HepG2 (cell line): ENCODE results near the gene PYGB. TPM values are rescaled to one million over a fixed set of nuclear protein-coding genes. Genes with fewer than 3 reads are reported as not detected.

Experiments used
- ATAC-seq: fragments of 200-7000 bp; cut with Tn5 transposase; 3 replicates; pipeline ENCODE4 v1.9.1; 2020; ENCODE audit warnings: mild to moderate bottlenecking, moderate library complexity
- BruUV-seq: library from RNA; stranded (reverse); fragments of 400-500 nt; replicated peaks from 2 replicates; lab custom pipeline; 2021; lab: Mats Ljungman, UMichigan
- CTCF ChIA-PET: fragments of 300-600 bp; formaldehyde crosslinking; extraction: SDS; loops from one replicate; lab custom pipeline; 2021; ENCODE audit warnings: low total read pairs, inconsistent platforms, low intra/inter-chr PET ratio; lab: Yijun Ruan, JAX
- POLR2A ChIA-PET: fragments of 350-600 bp; sonication (Branson Sonifier 250); formaldehyde crosslinking; loops from one replicate; lab custom pipeline; 2020; ENCODE audit warnings: antibody characterized with exemption, inconsistent platforms; lab: Yijun Ruan, JAX
- DNase-seq: peaks from one replicate; pipeline ENCODE4 v3.0.0-alpha.2; 2015; ENCODE audit warnings: low spot score
- FAIRE-seq: peaks from 3 replicates; lab custom pipeline; 2011; peaks lifted over from hg19 to GRCh38; lab: Jason Lieb, UNC
- H2AFZ ChIP-seq: one replicate; pipeline ENCODE4 v1.6.1; 2011; ENCODE audit warnings: low read length, inconsistent platforms
- H3K27ac ChIP-seq: fragments of 300-600 bp; 3 replicates; pipeline ENCODE4 v1.8.0; 2011; ENCODE audit warnings: mixed run types, mild to moderate bottlenecking, mixed read lengths, low read length, inconsistent platforms; ENCODE audit not compliant: insufficient read depth; ENCODE audit errors: extremely low read length
- H3K27me3 ChIP-seq, 2 experiments: fragments of 200-600 bp in 1 of 2; 2 replicates in 1 of 2; 3 replicates in 1 of 2; pipeline versions ENCODE4 v1.6.0 to v1.8.0; 2011; ENCODE audit warnings: low read length in 2 of 2, mild to moderate bottlenecking in 2 of 2, moderate library complexity in 2 of 2, inconsistent platforms in 1 of 2; ENCODE audit not compliant: insufficient read depth in 2 of 2, control insufficient read depth in 1 of 2
- H3K36me3 ChIP-seq, 2 experiments: fragments of 200-600 bp in 1 of 2; replicated peaks in 1 of 2; 2 replicates in 1 of 2; 3 replicates in 1 of 2; pipeline versions ENCODE4 v1.5.1 to v1.8.0; 2011; ENCODE audit warnings: low read length in 2 of 2, inconsistent platforms in 1 of 2; ENCODE audit not compliant: insufficient read depth in 2 of 2, control insufficient read depth in 1 of 2
- H3K4me1 ChIP-seq: 2 replicates; pipeline ENCODE4 v1.5.1; 2012; ENCODE audit warnings: low read length, inconsistent platforms; ENCODE audit not compliant: insufficient read depth
- H3K4me2 ChIP-seq: 2 replicates; pipeline ENCODE4 v1.6.0; 2011; ENCODE audit warnings: low read depth, low read length, inconsistent platforms
- H3K4me3 ChIP-seq, 3 experiments: fragments of 200-600 bp in 1 of 3; sonication (generic), shearing (Covaris generic) in 1 of 3; replicated peaks in 1 of 3; 2 replicates each; pipeline ENCODE4 v1.5.1; 2011 to 2016; ENCODE audit warnings: low read length in 3 of 3, inconsistent platforms in 2 of 3, low read depth in 2 of 3, mild to moderate bottlenecking in 2 of 3, control low read depth in 1 of 3, mixed read lengths in 1 of 3; ENCODE audit not compliant: insufficient read depth in 1 of 3
- H3K79me2 ChIP-seq: one replicate; pipeline ENCODE4 v1.6.1; 2011; ENCODE audit warnings: low read length, inconsistent platforms; ENCODE audit not compliant: insufficient read depth
- H3K9ac ChIP-seq: 2 replicates; pipeline ENCODE4 v1.6.0; 2011; ENCODE audit warnings: mild to moderate bottlenecking, low read depth, low read length, inconsistent platforms; ENCODE audit not compliant: insufficient read depth
- H3K9me3 ChIP-seq: 2 replicates; pipeline ENCODE4 v1.5.1; 2012; ENCODE audit warnings: mild to moderate bottlenecking, low read length
- H4K20me1 ChIP-seq: 2 replicates; pipeline ENCODE4 v1.6.0; 2011; ENCODE audit warnings: inconsistent platforms, mild to moderate bottlenecking, low read length, moderate library complexity; ENCODE audit not compliant: insufficient read depth
- HHEX ChIP-seq: IDR thresholded peaks from 2 replicates; pipeline ENCODE4 v1.6.1; 2016; ENCODE audit warnings: control low read depth
- IRX3 ChIP-seq: sonication (generic); formaldehyde crosslinking; IDR thresholded peaks from 2 replicates; pipeline ENCODE4 v1.8.1; 2023; ENCODE audit warnings: mild to moderate bottlenecking, low read depth, missing genetic modification reagents, borderline replicate concordance
- KDM4B ChIP-seq: sonication (generic); formaldehyde crosslinking; IDR thresholded peaks from 2 replicates; pipeline ENCODE4 v1.4.0; 2020; ENCODE audit warnings: missing genetic modification reagents
- NBN ChIP-seq: fragments of 450-650 bp; conservative IDR thresholded peaks from 2 replicates; pipeline ENCODE4 v1.6.1; 2017
- NFIB ChIP-seq: sonication (generic); formaldehyde crosslinking; IDR thresholded peaks from 2 replicates; pipeline ENCODE4 v1.9.0; 2021; ENCODE audit warnings: missing genetic modification reagents, mild to moderate bottlenecking, borderline replicate concordance
- NRL ChIP-seq: sonication (generic); formaldehyde crosslinking; IDR thresholded peaks from 2 replicates; pipeline ENCODE4 v1.5.0; 2020; ENCODE audit warnings: missing genetic modification reagents, mild to moderate bottlenecking, moderate library complexity, borderline replicate concordance
- TCF7 ChIP-seq: sonication (generic); IDR thresholded peaks from 2 replicates; pipeline ENCODE4 v1.6.1; 2016; ENCODE audit warnings: antibody characterized with exemption, low read depth
- ZNF205 ChIP-seq: IDR thresholded peaks from 2 replicates; pipeline ENCODE4 v1.6.1; 2018; ENCODE audit warnings: missing biosample characterization, missing genetic modification reagents
- ZNF746 ChIP-seq: sonication (generic); formaldehyde crosslinking; IDR thresholded peaks from 2 replicates; pipeline ENCODE4 v1.8.0; 2022; ENCODE audit warnings: mild to moderate bottlenecking, missing genetic modification reagents
- ZNF891 ChIP-seq: sonication (generic); formaldehyde crosslinking; IDR thresholded peaks from 2 replicates; pipeline ENCODE4 v1.5.0; 2020; ENCODE audit warnings: mild to moderate bottlenecking, missing genetic modification reagents
- WGBS: methylation state at CpG from one replicate; pipeline ENCODE4 v1.1.6; 2017; ENCODE audit warnings: low lambda C conversion rate; 5-methylcytosine and 5-hydroxymethylcytosine counted together
- in situ Hi-C: cut with HindIII; loops from 2 replicates; pipeline ENCODE4 v1.10.0; 2017; ENCODE audit warnings: low pct_unique_long_range_greater_than_20kb; ENCODE audit not compliant: extremely low pct_ligation_motif_present
- intact Hi-C: fragments of 100-400 bp; cut with micrococcal nuclease; formaldehyde crosslinking; loops from one replicate; pipeline ENCODE4 v1.10.0; 2022; ENCODE audit not compliant: unreplicated experiment
- polyA plus RNA-seq, 8 experiments: library from polyadenylated mRNA; depleted of rRNA in 3 of 8; stranded (reverse) in 7 of 8; unstranded in 1 of 8; fragments of >200 nt; fragmentation: Illumina TruSeq in 4 of 8; extraction: Trizol in 4 of 8; gene quantifications; 2 replicates each; pipeline versions ENCODE4 v1.2.1 to v1.2.3, GENCODE V29; 2011 to 2016; ENCODE audit warnings: low read depth in 4 of 8, missing spikeins in 1 of 8, mixed read lengths in 1 of 8; ENCODE audit not compliant: insufficient read depth in 1 of 8
- total RNA-seq, 5 experiments: library from RNA; depleted of rRNA; stranded (reverse); fragments of >200 nt; fragmentation: Illumina TruSeq; extraction: Trizol; gene quantifications; 2 replicates each; pipeline ENCODE4 v1.2.3, GENCODE V29; 2016; ENCODE audit warnings: low read depth in 1 of 5
- TF ChIP-seq, protein P1 (sequence below): sonication (generic); formaldehyde crosslinking; IDR thresholded peaks from 2 replicates; pipeline ENCODE4 v1.4.0; 2020; ENCODE audit warnings: missing genetic modification reagents, mild to moderate bottlenecking, borderline replicate concordance
- TF ChIP-seq, protein P2 (sequence below): sonication (generic); formaldehyde crosslinking; IDR thresholded peaks from 2 replicates; pipeline ENCODE4 v1.5.0; 2020; ENCODE audit warnings: missing genetic modification reagents, mild to moderate bottlenecking, borderline replicate concordance
- TF ChIP-seq, protein P3 (sequence below): sonication (generic); formaldehyde crosslinking; IDR thresholded peaks from 2 replicates; pipeline ENCODE4 v1.5.1; 2020; ENCODE audit warnings: mild to moderate bottlenecking, missing genetic modification reagents, moderate library complexity
- TF ChIP-seq, protein P4 (sequence below): sonication (generic); formaldehyde crosslinking; IDR thresholded peaks from 2 replicates; pipeline ENCODE4 v1.4.0; 2020; ENCODE audit warnings: missing genetic modification reagents

Gene PYGB
- total and polyA plus RNA-seq, 2 of the 13 experiments (the other 11 are each of a cell fraction or from before 2014, with no cell fraction given): 24.2 to 86.3 TPM

GRCh38 chr20:25254986-25255680 is 7.2 kb downstream of the PYGB start:
- Histone ChIP-seq H3K4me1 (peaks cover 26% of the 10 kb centered on the region), H3K9ac (no peak overlapping the region), H3K36me3 (peaks cover 4 to 24% of the 10 kb centered on the region in 2 experiments; a peak in 4 of 5 replicates), H3K27me3 (no peaks in the 10 kb centered on the region), H4K20me1 (no peaks in the 10 kb centered on the region; the same call in 1 of the 2 replicates), H3K9me3 (no peaks in the 10 kb centered on the region), H2AFZ (no peak overlapping the region), H3K4me3 (no peak overlapping the region), H3K79me2 (peaks cover 43% of the 10 kb centered on the region), H3K27ac (no peak overlapping the region), H3K4me2 (no peak overlapping the region)
- FAIRE-seq (no peak), ATAC-seq (peak; percentile 27; the same call in 1 of the 3 replicates), DNase-seq (no peak)
- intact Hi-C loops: no loop called here
- CTCF ChIA-PET: no interaction called here
- in situ Hi-C loops: no loop called here
- 97% methylated on average over 10 of the region's 12 CpGs for WGBS
- POLR2A ChIA-PET: interaction anchor here (1.2 kb wide), 1 partner anchor 8 kb away, joined by 4 read pairs; the partner anchor contains the start of gene PYGB
- no TSS peak for BruUV-seq
- 0 out of 2 replicates have a peak, but pooled peaks have one; percentile 55 for TF ChIP-seq ZNF891 (CRISPR knock-in tag)
- no peak for TF ChIP-seq IRX3
- no peak for TF ChIP-seq KDM4B (CRISPR knock-in tag)
- TF ChIP-seq, protein P1, sequence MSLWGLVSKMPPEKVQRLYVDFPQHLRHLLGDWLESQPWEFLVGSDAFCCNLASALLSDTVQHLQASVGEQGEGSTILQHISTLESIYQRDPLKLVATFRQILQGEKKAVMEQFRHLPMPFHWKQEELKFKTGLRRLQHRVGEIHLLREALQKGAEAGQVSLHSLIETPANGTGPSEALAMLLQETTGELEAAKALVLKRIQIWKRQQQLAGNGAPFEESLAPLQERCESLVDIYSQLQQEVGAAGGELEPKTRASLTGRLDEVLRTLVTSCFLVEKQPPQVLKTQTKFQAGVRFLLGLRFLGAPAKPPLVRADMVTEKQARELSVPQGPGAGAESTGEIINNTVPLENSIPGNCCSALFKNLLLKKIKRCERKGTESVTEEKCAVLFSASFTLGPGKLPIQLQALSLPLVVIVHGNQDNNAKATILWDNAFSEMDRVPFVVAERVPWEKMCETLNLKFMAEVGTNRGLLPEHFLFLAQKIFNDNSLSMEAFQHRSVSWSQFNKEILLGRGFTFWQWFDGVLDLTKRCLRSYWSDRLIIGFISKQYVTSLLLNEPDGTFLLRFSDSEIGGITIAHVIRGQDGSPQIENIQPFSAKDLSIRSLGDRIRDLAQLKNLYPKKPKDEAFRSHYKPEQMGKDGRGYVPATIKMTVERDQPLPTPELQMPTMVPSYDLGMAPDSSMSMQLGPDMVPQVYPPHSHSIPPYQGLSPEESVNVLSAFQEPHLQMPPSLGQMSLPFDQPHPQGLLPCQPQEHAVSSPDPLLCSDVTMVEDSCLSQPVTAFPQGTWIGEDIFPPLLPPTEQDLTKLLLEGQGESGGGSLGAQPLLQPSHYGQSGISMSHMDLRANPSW (CRISPR knock-in tag): no peak
- TF ChIP-seq NBN: no peak
- no peak for TF ChIP-seq ZNF205 (CRISPR knock-in tag)
- no peak for TF ChIP-seq HHEX (CRISPR knock-in tag)
- TF ChIP-seq, protein P2, sequence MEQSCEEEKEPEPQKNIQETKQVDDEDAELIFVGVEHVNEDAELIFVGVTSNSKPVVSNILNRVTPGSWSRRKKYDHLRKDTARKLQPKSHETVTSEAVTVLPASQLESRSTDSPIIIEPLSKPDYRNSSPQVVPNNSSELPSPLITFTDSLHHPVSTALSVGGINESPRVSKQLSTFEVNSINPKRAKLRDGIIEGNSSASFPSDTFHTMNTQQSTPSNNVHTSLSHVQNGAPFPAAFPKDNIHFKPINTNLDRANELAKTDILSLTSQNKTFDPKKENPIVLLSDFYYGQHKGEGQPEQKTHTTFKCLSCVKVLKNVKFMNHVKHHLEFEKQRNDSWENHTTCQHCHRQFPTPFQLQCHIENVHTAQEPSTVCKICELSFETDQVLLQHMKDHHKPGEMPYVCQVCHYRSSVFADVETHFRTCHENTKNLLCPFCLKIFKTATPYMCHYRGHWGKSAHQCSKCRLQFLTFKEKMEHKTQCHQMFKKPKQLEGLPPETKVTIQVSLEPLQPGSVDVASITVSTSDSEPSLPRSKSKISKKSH (CRISPR knock-in tag): 0 out of 2 replicates have a peak, but pooled peaks have one; percentile 46
- 0 out of 2 replicates have a peak, but pooled peaks have one; percentile 24 for TF ChIP-seq NRL
- TF ChIP-seq, protein P3, sequence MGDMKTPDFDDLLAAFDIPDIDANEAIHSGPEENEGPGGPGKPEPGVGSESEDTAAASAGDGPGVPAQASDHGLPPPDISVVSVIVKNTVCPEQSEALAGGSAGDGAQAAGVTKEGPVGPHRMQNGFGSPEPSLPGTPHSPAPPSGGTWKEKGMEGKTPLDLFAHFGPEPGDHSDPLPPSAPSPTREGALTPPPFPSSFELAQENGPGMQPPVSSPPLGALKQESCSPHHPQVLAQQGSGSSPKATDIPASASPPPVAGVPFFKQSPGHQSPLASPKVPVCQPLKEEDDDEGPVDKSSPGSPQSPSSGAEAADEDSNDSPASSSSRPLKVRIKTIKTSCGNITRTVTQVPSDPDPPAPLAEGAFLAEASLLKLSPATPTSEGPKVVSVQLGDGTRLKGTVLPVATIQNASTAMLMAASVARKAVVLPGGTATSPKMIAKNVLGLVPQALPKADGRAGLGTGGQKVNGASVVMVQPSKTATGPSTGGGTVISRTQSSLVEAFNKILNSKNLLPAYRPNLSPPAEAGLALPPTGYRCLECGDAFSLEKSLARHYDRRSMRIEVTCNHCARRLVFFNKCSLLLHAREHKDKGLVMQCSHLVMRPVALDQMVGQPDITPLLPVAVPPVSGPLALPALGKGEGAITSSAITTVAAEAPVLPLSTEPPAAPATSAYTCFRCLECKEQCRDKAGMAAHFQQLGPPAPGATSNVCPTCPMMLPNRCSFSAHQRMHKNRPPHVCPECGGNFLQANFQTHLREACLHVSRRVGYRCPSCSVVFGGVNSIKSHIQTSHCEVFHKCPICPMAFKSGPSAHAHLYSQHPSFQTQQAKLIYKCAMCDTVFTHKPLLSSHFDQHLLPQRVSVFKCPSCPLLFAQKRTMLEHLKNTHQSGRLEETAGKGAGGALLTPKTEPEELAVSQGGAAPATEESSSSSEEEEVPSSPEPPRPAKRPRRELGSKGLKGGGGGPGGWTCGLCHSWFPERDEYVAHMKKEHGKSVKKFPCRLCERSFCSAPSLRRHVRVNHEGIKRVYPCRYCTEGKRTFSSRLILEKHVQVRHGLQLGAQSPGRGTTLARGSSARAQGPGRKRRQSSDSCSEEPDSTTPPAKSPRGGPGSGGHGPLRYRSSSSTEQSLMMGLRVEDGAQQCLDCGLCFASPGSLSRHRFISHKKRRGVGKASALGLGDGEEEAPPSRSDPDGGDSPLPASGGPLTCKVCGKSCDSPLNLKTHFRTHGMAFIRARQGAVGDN (CRISPR knock-in tag): peak; percentile 29; the same call in 1 of the 2 replicates
- TF ChIP-seq NFIB (CRISPR knock-in tag): no peak
- TF ChIP-seq TCF7: no peak
- TF ChIP-seq, protein P4, sequence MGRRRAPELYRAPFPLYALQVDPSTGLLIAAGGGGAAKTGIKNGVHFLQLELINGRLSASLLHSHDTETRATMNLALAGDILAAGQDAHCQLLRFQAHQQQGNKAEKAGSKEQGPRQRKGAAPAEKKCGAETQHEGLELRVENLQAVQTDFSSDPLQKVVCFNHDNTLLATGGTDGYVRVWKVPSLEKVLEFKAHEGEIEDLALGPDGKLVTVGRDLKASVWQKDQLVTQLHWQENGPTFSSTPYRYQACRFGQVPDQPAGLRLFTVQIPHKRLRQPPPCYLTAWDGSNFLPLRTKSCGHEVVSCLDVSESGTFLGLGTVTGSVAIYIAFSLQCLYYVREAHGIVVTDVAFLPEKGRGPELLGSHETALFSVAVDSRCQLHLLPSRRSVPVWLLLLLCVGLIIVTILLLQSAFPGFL (CRISPR knock-in tag): no peak
- no peak for TF ChIP-seq ZNF746 (CRISPR knock-in tag)
